RWPE1 (cell line): ENCODE measurements around the gene ITGA6.

Experiments
- CTCF ChIA-PET: fragments of 350-600 bp; sonication (Branson Sonifier 250); formaldehyde crosslinking; extraction: SDS; loops from one replicate; lab custom pipeline; 2021; lab: Yijun Ruan, JAX
- POLR2A ChIA-PET: fragments of 400-600 bp; formaldehyde crosslinking; extraction: SDS; loops from one replicate; lab custom pipeline; 2020; ENCODE audit warnings: antibody characterized with exemption; ENCODE audit not compliant: low non-redundant PET; lab: Yijun Ruan, JAX
- DNase-seq: peaks from one replicate; pipeline ENCODE4 v3.0.0; 2012; ENCODE audit warnings: low spot score
- H3K27ac ChIP-seq: fragments of 450-650 bp; 2 replicates; pipeline ENCODE4 v1.5.1; 2017
- TF ChIP-seq, protein P1 (sequence below): fragments of 450-650 bp; conservative IDR thresholded peaks from 2 replicates; pipeline ENCODE4 v1.5.1; 2017; ENCODE audit warnings: low read depth, mild to moderate bottlenecking

Gene ITGA6

DNA sequence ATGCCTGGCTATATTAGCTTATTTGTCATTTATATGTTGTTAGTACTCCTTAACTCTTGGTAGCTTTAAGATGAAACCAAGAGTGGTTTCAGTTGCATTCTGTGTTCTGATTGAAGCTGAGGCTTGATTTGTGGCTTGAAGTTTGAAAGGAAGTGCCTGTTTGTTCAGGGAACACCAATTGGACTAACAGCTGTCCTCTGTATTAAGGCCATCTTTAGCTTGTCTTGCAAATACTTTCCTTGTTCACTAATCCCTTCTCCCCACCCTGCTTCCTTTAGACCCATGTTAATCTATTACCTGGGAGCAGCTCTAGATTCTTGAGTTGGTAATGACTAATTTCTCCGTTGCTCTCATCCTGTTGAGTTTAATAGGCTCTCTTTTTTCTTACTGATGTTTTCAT is 13.4 kb downstream of the ITGA6 start:
- ChIA-PET CTCF (interaction anchor here (0.5 to 1.5 kb wide), 4 partner anchors 8 to 21 kb away, joined by 3 to 4 read pairs (median 3); no protein-coding TSS in a partner anchor), POLR2A (interaction anchor here (1.2 kb wide), 1 partner anchor 10 kb away, joined by 3 read pairs; no protein-coding TSS in a partner anchor)
- DNase-seq: no peak
- TF ChIP-seq, protein P1, sequence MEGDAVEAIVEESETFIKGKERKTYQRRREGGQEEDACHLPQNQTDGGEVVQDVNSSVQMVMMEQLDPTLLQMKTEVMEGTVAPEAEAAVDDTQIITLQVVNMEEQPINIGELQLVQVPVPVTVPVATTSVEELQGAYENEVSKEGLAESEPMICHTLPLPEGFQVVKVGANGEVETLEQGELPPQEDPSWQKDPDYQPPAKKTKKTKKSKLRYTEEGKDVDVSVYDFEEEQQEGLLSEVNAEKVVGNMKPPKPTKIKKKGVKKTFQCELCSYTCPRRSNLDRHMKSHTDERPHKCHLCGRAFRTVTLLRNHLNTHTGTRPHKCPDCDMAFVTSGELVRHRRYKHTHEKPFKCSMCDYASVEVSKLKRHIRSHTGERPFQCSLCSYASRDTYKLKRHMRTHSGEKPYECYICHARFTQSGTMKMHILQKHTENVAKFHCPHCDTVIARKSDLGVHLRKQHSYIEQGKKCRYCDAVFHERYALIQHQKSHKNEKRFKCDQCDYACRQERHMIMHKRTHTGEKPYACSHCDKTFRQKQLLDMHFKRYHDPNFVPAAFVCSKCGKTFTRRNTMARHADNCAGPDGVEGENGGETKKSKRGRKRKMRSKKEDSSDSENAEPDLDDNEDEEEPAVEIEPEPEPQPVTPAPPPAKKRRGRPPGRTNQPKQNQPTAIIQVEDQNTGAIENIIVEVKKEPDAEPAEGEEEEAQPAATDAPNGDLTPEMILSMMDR: no peak
- H3K27ac ChIP-seq: no peak overlapping the region; the same call in 1 of the 2 replicates

DNA sequence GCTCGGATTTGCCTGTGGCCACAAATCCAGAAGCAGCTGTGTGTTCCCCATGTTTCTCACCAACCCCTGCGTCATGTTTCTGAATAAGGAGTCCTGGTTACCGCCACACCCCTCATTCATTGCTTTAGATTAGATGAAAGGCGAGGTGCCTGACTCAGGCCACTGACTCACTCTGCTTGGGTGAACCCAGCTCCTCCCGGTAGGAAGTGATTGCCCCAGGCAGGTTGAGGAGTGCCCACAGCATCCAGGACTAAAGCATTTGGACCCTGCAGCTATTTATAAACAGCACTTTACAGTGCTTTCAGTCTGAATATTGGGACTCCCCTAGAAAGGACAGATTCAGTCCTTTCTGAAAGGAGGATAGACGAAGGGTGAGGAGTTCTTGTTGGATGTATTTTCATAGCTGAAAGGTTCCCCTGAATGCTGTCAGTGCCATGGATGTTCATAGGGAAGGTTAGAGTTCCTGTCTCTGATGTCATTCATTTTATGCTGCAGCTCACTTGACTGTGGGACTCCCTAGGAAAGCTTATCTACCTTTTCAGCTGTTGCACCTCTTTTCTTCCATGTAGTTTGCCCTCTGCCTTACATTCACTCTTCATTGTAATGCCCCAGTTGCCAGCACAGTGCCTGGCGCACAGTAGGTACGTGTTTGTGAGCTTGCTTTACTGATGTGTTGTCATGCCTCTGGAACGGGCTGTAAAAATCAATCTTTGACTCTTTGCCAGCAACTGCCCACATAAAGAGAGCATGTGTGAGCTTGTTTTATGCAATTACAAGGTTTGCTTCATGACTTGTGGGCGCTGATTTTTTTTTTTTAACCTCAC is 14.9 kb downstream of the ITGA6 start:
- peak overlapping the region; percentile 73 for H3K27ac ChIP-seq
- TF ChIP-seq, protein P1: no peak
- ChIA-PET POLR2A (no interaction called here), CTCF (interaction anchor here (0.6 to 1.7 kb wide), 4 partner anchors 12 to 262 kb away, joined by 3 to 11 read pairs (median 3); no protein-coding TSS in a partner anchor)
- DNase-seq: peak; percentile 96

DNA sequence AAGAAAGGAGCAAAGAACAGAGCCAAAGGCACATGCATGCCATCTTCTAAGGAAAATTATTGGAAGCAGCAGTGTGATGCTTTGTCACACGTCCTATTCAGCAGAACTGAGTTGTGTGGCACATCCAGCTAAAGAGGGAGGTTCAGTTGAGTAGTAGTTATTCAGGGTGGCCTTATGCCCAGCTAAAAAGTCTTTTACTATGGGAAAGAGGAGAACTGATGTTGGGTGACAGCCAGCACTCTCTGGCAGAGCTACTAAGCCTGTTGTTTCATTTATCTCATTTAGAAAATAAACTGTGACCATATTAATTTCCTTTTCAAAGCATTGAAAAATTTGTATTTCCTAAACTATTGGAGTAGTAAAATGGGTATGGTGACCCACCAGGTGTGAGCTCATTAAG is 18.5 kb downstream of the ITGA6 start:
- DNase-seq: no peak
- peak overlapping the region; percentile 69 for H3K27ac ChIP-seq
- CTCF ChIA-PET: no interaction called here
- TF ChIP-seq, protein P1: no peak
- POLR2A ChIA-PET: no interaction called here

GRCh38 chr2:172446474-172447063 is 19.2 kb downstream of the ITGA6 start:
- H3K27ac ChIP-seq: peak overlapping the region; percentile 83
- ChIA-PET POLR2A (no interaction called here), CTCF (no interaction called here)
- DNase-seq: no peak
- TF ChIP-seq, protein P1: no peak

DNA sequence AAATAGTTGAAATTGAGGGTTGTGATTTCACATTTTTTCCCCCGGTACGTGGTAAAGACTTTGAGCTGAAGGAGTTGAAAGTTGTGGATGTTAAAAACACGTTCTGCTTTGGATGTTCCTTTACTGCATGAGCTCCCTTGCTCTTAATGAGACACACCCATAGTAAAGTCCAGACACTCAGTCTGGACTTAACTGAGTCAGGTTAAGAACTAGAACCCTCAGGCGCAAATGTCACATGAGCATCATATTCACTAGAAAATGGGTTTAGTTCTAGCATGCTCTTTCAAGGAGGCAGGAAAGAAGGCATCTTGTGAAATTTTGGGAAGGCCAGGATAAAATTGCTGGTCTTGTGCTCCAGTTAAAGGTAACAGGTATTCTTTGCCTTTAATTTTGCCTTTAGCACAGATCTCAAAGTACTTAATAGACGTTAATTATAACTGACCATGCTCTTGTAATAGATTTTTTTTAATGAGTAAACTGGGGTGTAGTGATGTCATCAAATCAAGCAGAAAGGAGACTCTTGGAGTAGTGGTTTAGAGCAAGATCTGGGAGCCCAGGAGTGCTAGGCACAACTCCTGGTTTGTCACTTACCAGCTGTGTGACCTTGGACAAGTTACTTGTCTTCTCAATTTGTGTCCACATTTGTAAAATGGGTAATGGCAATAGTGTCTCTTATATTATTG is 20.6 kb downstream of the ITGA6 start:
- CTCF ChIA-PET: interaction anchor here (0.6 to 1.2 kb wide), 3 partner anchors 14 to 148 kb away, joined by 3 to 4 read pairs (median 4); no protein-coding TSS in a partner anchor
- no peak for DNase-seq
- TF ChIP-seq, protein P1: no peak
- POLR2A ChIA-PET: no interaction called here
- no peak overlapping the region for H3K27ac ChIP-seq

- DNase-seq: no peak
- H3K27ac ChIP-seq: peak overlapping the region; percentile 71
- CTCF ChIA-PET: interaction anchor here (1.2 kb wide), 1 partner anchor 13 kb away, joined by 4 read pairs; no protein-coding TSS in a partner anchor
- TF ChIP-seq, protein P1: no peak
- POLR2A ChIA-PET: no interaction called here
Measured at GRCh38 chr2:172448544-172449267, 21.3 kb downstream of the ITGA6 start.
